ENCODE results near the gene NDRG2. TPM values are rescaled to one million over a fixed set of nuclear protein-coding genes. Genes with fewer than 3 reads are reported as not detected.

The NDRG2 gene
- 387 TPM for total RNA-seq

DNA sequence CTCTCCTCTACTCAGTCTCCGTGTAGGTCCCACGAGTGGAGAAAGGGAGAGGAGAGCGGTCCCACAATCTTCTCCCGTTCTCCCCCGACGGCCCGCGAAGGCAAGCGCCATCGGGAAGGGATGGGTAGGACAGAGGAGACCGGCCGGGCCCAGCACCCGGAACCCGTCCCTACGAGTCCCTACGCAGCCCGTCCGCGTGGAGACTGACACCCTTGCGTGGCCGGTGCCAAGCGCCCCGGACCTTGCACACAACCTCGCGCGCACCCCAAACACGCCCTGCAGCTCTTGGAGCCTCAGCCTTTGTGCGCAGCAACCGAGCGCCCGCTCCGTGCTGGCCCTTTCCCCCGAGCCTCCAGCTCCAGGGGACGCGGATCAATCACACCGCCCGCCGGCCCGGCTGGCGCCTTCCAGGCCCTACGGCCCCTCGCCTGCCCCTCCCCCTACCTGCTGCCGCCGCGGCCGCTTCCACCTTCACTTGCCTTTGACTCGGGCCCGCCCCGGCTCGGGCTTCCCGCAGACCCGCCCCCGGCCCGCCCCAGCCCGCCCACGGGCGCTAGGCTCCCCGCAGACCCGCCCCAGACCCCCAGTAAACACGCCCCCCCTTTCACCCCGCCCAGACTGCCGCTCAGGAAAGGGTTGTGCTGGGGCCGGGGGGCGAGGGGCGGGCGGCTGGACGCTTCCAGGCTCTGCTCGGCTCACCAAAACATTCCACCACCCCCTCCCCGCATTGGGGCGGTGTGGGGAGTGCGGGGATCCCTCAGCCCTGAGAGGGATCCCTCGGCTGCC is at the start of gene NDRG2:
Gene NDRG2, minus strand, starts transcription at position 477 of the 786 bp plus-strand sequence. CDS start 1,746 bp downstream, outside the sequence.

DNA sequence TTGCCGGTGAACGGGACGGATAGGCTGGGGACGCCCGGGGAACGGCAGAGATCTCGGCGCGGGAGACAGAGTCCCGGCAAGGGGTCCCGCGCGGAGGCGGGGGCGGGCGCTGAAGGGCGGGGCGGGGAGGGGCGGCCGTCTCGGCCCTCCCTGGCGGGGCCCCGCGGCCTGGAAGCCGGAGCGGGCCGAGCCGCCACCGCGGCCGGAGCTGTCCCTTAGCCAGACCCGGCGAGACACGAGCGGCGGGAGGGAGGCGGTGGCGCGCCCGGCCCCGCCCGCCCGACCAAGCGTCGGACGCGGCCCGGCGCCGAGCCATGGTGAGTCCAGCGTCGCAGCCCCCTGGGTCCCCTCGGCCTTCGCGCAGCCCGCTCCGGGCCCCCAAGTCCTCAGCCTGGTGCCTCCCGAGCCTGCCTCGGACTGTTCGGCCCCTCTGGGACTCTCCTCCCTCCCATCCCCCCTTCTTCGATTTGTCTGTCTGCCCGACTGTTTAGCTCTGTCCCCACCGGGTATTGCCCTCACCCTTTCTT is 45.3 kb upstream of the NDRG2 start, which contains the start of gene ARHGEF40:
Gene ARHGEF40, plus strand, starts transcription at position 222 of the 527 bp plus-strand sequence. Its CDS starts 93 bp downstream, at position 315.

DNA sequence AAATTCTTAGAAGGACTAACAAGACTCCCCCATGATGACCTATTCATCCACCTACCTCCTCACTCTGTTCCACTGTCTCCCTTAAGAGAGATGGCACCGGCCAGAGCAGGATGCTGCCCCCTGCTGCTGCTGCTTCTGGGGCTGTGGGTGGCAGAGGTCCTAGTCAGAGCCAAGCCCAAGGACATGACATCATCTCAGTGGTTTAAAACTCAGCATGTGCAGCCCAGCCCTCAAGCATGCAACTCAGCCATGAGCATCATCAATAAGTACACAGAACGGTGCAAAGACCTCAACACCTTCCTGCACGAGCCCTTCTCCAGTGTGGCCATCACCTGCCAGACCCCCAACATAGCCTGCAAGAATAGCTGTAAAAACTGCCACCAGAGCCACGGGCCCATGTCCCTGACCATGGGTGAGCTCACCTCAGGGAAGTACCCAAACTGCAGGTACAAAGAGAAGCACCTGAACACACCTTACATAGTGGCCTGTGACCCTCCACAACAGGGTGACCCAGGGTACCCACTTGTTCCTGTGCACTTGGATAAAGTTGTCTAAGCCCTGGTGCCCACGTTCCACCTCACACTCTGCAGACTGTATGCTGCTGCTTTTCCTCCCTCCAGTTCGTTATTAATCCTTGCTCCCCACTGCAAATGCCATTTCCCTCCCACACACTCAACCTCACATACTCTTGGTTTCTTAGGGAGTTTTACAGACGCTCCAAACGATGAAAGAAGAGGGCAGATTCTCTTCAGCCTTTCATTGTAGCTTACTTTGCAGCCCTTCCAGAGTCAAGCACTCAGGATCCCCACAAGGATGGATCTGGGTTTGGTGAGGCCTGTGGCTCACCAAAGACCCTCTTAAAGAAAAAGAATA is 33.2 kb upstream of the NDRG2 start, which contains the start of gene RNASE8:
Gene RNASE8, plus strand, starts transcription at position 20 of the 873 bp plus-strand sequence. Its CDS starts 71 bp downstream, at position 91.

DNA sequence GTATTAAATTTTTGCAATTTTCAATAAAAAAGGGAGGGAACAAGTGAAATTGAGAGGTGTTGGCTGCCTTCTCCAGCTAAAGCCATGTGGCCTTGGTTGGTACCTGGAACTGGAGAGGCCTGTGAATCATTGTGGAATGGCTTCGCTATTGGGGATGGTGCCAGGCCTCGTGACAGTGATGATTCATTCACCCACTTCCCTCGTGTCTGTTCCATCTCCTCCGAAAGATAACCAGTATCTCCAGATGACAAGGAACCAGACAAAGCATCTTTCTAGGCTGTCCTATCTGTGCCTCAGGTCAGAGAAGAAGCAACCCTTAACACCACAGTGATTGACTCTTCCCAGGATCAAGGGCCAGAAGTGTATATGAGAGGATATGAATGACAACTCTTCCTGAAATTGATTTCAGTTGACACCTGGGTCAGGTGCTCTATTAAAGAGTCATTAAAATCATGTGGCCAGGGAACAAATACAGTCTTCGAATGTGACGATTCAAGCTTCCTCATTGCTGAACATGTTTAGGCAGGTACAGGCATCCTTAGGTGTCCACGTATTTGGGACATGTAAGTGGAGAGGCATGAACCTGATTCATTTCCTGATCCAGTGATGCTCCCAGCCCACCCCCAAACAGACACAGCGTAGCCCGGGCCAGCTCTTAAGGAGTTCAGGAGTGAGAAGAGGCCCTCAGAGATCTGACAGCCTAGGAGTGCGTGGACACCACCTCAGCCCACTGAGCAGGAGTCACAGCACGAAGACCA is 17.0 kb upstream of the NDRG2 start, which contains the start of gene RNASE7:
Gene RNASE7, plus strand, starts transcription at position 687 of the 758 bp plus-strand sequence. CDS start 631 bp downstream, outside the sequence.

DNA sequence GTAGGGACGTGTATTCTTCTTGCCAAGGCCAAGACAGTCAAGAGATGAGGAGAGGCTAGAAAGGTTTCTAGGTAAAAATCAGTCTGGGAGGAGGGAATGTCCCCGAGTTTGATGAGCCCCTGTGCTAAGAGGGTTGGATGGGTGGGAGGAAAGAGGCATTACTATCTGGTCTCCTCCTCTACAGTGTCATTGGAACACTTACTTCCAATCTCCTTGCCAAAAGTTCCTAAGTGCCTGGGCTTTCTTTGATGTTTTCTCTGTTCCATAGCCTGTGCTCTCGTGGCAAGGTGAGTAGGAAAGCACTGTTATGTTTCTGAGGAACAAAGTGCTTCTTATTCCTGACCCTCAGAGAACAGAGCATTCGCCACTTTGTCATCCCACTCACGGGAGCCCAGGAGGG is 9.8 kb upstream of the NDRG2 start, which contains the start of gene RNASE13:
Gene RNASE13, minus strand, starts transcription at position 101 of the 400 bp plus-strand sequence. CDS start 519 bp downstream, outside the sequence.

DNA sequence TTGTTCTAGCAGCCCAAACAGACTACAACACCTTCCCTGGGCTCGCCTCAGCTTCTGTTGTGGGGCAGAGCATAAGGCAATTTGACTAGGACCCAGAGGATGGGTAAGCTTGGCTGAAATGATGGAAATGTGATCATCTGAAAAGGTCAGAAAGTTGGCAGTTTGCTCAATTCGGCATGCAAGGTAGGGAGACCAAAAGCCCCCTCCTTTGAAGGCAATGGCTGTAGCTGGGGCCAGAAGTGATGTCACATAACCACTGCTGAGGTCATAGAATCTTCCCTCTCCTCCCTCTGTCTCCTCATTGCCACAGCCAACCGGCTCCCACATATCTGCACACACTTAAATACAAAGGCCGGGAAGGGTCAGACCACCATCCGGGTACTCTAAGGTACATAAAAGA is 5.1 kb upstream of the NDRG2 start, which contains the start of gene TPPP2:
Gene TPPP2, plus strand, starts transcription at position 301 of the 400 bp plus-strand sequence. CDS start 365 bp downstream, outside the sequence.

DNA sequence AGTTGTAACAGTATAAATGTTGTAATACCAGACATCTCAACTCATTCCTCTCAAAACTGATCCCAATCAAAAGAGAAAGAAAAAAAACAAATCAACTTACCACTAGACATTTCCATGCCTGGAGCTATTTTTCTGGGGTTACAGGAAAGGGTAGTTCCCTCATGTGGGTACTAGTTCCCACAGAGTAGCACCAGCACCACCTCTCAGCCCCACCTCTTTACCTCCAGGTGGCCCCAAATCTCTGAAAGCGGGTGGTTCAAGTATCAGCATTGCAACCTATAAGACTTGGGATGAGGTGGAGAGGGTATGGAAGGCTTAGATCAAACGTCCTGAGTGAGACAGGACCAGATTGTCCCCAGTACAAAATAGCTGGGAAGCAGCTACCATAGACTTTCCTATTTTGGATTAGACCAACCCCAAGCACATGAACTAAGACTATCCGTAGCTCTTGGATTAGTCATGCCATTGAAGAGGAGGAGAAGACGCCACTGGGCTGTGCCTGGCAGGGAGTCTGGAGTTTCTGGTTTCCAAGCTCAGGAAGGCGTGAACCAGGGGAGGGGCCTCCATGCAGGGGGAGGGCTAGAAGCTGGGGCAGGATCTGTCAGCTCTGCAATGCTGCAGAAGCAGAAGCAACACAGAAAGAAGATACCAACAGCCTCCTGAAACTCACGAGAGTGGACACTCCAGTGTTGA is 26.0 kb downstream of the NDRG2 start, which contains the start of gene SLC39A2:
Gene SLC39A2, plus strand, starts transcription at position 620 of the 693 bp plus-strand sequence. CDS start 154 bp downstream, outside the sequence.

DNA sequence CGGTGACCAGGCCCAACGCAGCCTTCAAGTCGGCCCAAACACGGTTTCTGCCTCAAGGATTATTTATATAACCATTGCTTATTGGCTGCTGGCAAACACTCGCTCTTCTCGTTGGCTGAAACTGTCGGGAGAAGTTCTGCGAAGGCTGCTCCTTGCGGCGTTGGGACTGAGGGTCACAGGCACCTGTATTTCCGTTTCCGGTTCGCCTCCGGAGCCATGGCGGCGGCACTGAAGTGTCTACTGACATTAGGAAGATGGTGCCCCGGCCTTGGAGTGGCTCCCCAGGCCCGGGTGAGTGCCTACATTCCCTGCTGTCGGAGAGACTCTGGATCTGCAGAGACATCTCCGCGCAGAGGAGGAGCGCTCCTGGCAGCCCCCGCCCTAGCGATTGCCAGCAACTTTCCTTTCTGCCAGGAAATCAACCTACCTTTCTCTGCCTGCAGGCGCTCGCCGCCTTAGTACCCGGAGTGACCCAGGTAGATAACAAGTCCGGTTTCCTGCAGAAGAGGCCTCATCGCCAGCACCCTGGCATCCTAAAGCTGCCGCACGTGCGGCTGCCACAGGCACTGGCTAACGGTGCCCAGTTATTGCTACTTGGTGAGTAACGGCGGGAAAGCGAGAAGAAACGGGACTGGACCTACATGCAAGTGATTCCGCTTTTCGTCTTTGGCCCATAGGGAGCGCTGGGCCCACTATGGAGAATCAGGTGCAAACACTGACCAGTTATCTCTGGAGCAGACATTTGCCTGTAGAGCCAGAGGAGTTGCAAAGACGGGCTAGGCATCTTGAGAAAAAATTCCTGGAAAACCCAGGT is 34.9 kb downstream of the NDRG2 start, which contains the start of gene METTL17:
Gene METTL17, plus strand, starts transcription at position 194 of the 814 bp plus-strand sequence. Its CDS starts 23 bp downstream, at position 217.

Other genes with a start within 250 kb of the NDRG2 start
- gene RNASE6, start 243.8 kb downstream of the NDRG2 start, total RNA-seq = 1.4 TPM
- gene RNASE1, start 222.2 kb downstream of the NDRG2 start, total RNA-seq = 13.1 TPM
- not detected for gene RNASE3, start 133.7 kb downstream of the NDRG2 start, total RNA-seq
- gene RNASE2, start 69.6 kb downstream of the NDRG2 start, total RNA-seq = 0.92 TPM
- 27.5 TPM for gene METTL17, start 35.1 kb downstream of the NDRG2 start, total RNA-seq
- gene SLC39A2, start 25.8 kb downstream of the NDRG2 start, total RNA-seq = not detected
- gene TPPP2, start 5.2 kb upstream of the NDRG2 start, total RNA-seq = not detected
- not detected for gene RNASE13, start 9.7 kb upstream of the NDRG2 start, total RNA-seq
- not detected for gene RNASE7, start 17.3 kb upstream of the NDRG2 start, total RNA-seq
- gene RNASE8, start 32.8 kb upstream of the NDRG2 start, total RNA-seq = not detected
- 23.5 TPM for gene ARHGEF40, start 45.2 kb upstream of the NDRG2 start, total RNA-seq
- gene ZNF219, start 73.6 kb upstream of the NDRG2 start, total RNA-seq = 12.9 TPM
- gene TMEM253, start 76.0 kb upstream of the NDRG2 start, total RNA-seq = not detected
- gene OR5AU1, start 131.0 kb upstream of the NDRG2 start, total RNA-seq = not detected
- gene HNRNPC, start 244.4 kb upstream of the NDRG2 start, total RNA-seq = 559 TPM

Measured in diencephalon (tissue), 1 donor.